Stomach smooth muscle (tissue), 2 donors: ENCODE data around the gene NPY2R.

ENCODE experiments used
- H3K27ac ChIP-seq: one replicate; pipeline ENCODE4 v1.7.0; 2013; ENCODE audit warnings: mild to moderate bottlenecking, low read length, inconsistent platforms
- H3K27me3 ChIP-seq, 2 donors: one replicate each; pipeline ENCODE4 v1.7.0; 2013; ENCODE audit warnings: low read length in 2 of 2; ENCODE audit not compliant: insufficient read depth in 2 of 2, control insufficient read depth in 1 of 2
- H3K36me3 ChIP-seq, 2 donors: one replicate each; pipeline ENCODE4 v1.7.0; 2013; ENCODE audit warnings: low read length in 2 of 2; ENCODE audit not compliant: control insufficient read depth in 2 of 2, insufficient read depth in 2 of 2
- H3K4me1 ChIP-seq: one replicate; pipeline ENCODE4 v1.7.0; 2013; ENCODE audit warnings: low read length; ENCODE audit not compliant: control insufficient read depth, insufficient read depth
- H3K4me3 ChIP-seq, 2 donors: one replicate each; pipeline ENCODE4 v1.7.0; 2013; ENCODE audit warnings: low read length in 2 of 2
- H3K9ac ChIP-seq, 2 donors: one replicate each; pipeline ENCODE4 v1.7.0; 2013; ENCODE audit warnings: low read length in 2 of 2, mild to moderate bottlenecking in 1 of 2
- H3K9me3 ChIP-seq, 2 donors: one replicate each; pipeline ENCODE4 v1.7.0; 2013; ENCODE audit warnings: low read length in 2 of 2; ENCODE audit not compliant: control insufficient read depth in 2 of 2
- donor health status: healthy.
- donor health status: Pancreatic carcinoma.

Gene NPY2R

GRCh38 chr4:155249016-155249566 lies 40.7 kb downstream of the NPY2R start:
- Histone ChIP-seq H3K4me3 (no peak overlapping the region), H3K27me3 (no peaks in the 10 kb centered on the region), H3K9me3 (no peaks in the 10 kb centered on the region), H3K9ac (no peak overlapping the region), H3K36me3 (no peaks in the 10 kb centered on the region), H3K27ac (no peak overlapping the region), H3K4me1 (no peaks in the 10 kb centered on the region)

GRCh38 chr4:155252327-155252726 lies 43.9 kb downstream of the NPY2R start:
- no peak overlapping the region for H3K27ac ChIP-seq
- no peaks in the 10 kb centered on the region for H3K4me1 ChIP-seq
- no peaks in the 10 kb centered on the region for H3K9me3 ChIP-seq
- no peaks in the 10 kb centered on the region for H3K27me3 ChIP-seq
- no peak overlapping the region for H3K4me3 ChIP-seq
- no peak overlapping the region for H3K9ac ChIP-seq
- H3K36me3 ChIP-seq: no peaks in the 10 kb centered on the region

GRCh38 chr4:155263480-155263879 lies 55.0 kb downstream of the NPY2R start:
- no peak overlapping the region for H3K9ac ChIP-seq

GRCh38 chr4:155265113-155265512 lies 56.7 kb downstream of the NPY2R start:
- H3K27me3 ChIP-seq: no peaks in the 10 kb centered on the region
- H3K4me3 ChIP-seq: no peak overlapping the region
- no peak overlapping the region for H3K9ac ChIP-seq
- no peak overlapping the region for H3K27ac ChIP-seq
- no peaks in the 10 kb centered on the region for H3K4me1 ChIP-seq
- no peaks in the 10 kb centered on the region for H3K36me3 ChIP-seq
- no peaks in the 10 kb centered on the region for H3K9me3 ChIP-seq

More at GRCh38 chr4:155263480-155263879, 55.0 kb downstream of the NPY2R start:
- H3K4me3 ChIP-seq: no peak overlapping the region
- no peak overlapping the region for H3K27ac ChIP-seq
- no peaks in the 10 kb centered on the region for H3K4me1 ChIP-seq
- H3K27me3 ChIP-seq: no peaks in the 10 kb centered on the region
- no peaks in the 10 kb centered on the region for H3K36me3 ChIP-seq
- no peaks in the 10 kb centered on the region for H3K9me3 ChIP-seq
